ENCODE data around the gene LRRTM2.
"Not testable (repeated sequence)": the region's sequence is repeated elsewhere in the genome, so short reads cannot be mapped to it uniquely, and the experiment has no call there.

Gene LRRTM2

GRCh38 chr5:138874771-138875551, at the start of gene LRRTM2:
Gene LRRTM2 (minus strand): TSS chr5:138875335. CDS start chr5:138874911, 424 bp downstream.
- Mint-ChIP-seq H3K9me3 (no peaks in the 10 kb centered on the region), H3K4me1 (no peaks in the 10 kb centered on the region), H3K36me3 (no peaks in the 10 kb centered on the region), H3K4me3 (no peak within 1 kb of the TSS), H3K27ac (no peak within 1 kb of the TSS), H3K27me3 (peaks cover 40% of the 10 kb centered on the region)
- CTCF ChIA-PET = no interaction called here
- no peak for DNase-seq

GRCh38 chr5:138922494-138922893, 47.4 kb upstream of the LRRTM2 start:
- CTCF ChIA-PET = no interaction called here
- no peak for DNase-seq
- Mint-ChIP-seq H3K27ac (no peak overlapping the region), H3K4me3 (no peak overlapping the region), H3K9me3 (no peaks in the 10 kb centered on the region), H3K4me1 (no peaks in the 10 kb centered on the region), H3K36me3 (no peaks in the 10 kb centered on the region), H3K27me3 (peaks cover 17% of the 10 kb centered on the region)

GRCh38 chr5:138921362-138921761, 46.2 kb upstream of the LRRTM2 start:
- H3K4me3 Mint-ChIP-seq, CTCF ChIA-PET, H3K4me1 Mint-ChIP-seq, DNase-seq, H3K27ac Mint-ChIP-seq, H3K9me3 Mint-ChIP-seq, H3K36me3 Mint-ChIP-seq: not testable (repeated sequence)
- peaks cover 17% of the 10 kb centered on the region for H3K27me3 Mint-ChIP-seq

GRCh38 chr5:138920181-138920580, 45.0 kb upstream of the LRRTM2 start:
- H3K4me3 Mint-ChIP-seq = no peak overlapping the region
- no peaks in the 10 kb centered on the region for H3K9me3 Mint-ChIP-seq
- no peak overlapping the region for H3K27ac Mint-ChIP-seq
- peaks cover 17% of the 10 kb centered on the region for H3K27me3 Mint-ChIP-seq
- H3K36me3 Mint-ChIP-seq = no peaks in the 10 kb centered on the region
- CTCF ChIA-PET = no interaction called here
- no peaks in the 10 kb centered on the region for H3K4me1 Mint-ChIP-seq
- no peak for DNase-seq

GRCh38 chr5:138918686-138919085, 43.6 kb upstream of the LRRTM2 start:
- H3K27ac Mint-ChIP-seq = no peak overlapping the region
- H3K4me3 Mint-ChIP-seq = no peak overlapping the region
- no peaks in the 10 kb centered on the region for H3K4me1 Mint-ChIP-seq
- H3K9me3 Mint-ChIP-seq = no peaks in the 10 kb centered on the region
- no peak for DNase-seq
- no peaks in the 10 kb centered on the region for H3K36me3 Mint-ChIP-seq
- CTCF ChIA-PET = no interaction called here
- H3K27me3 Mint-ChIP-seq = peaks cover 13% of the 10 kb centered on the region

- Mint-ChIP-seq H3K9me3 (no peaks in the 10 kb centered on the region), H3K36me3 (no peaks in the 10 kb centered on the region), H3K27me3 (peaks cover 11% of the 10 kb centered on the region), H3K4me1 (peaks cover 5% of the 10 kb centered on the region), H3K27ac (no peak overlapping the region), H3K4me3 (no peak overlapping the region)
- DNase-seq = no peak
- CTCF ChIA-PET = no interaction called here
These were observed 39.2 kb upstream of the LRRTM2 start for GRCh38 chr5:138914338-138914737.

- H3K9me3 Mint-ChIP-seq = no peaks in the 10 kb centered on the region
- CTCF ChIA-PET = no interaction called here
- H3K36me3 Mint-ChIP-seq = no peaks in the 10 kb centered on the region
- H3K27ac Mint-ChIP-seq = no peak overlapping the region
- H3K4me1 Mint-ChIP-seq = peaks cover 5% of the 10 kb centered on the region
- H3K27me3 Mint-ChIP-seq = peaks cover 12% of the 10 kb centered on the region
- no peak for DNase-seq
- H3K4me3 Mint-ChIP-seq = no peak overlapping the region
These were observed 38.6 kb upstream of the LRRTM2 start for GRCh38 chr5:138913773-138914172.

GRCh38 chr5:138912093-138912492, 37.0 kb upstream of the LRRTM2 start:
- H3K4me1 Mint-ChIP-seq = peaks cover 5% of the 10 kb centered on the region
- peaks cover 9% of the 10 kb centered on the region for H3K27me3 Mint-ChIP-seq
- H3K9me3 Mint-ChIP-seq = no peaks in the 10 kb centered on the region
- no peak overlapping the region for H3K27ac Mint-ChIP-seq
- DNase-seq = no peak
- no peak overlapping the region for H3K4me3 Mint-ChIP-seq
- CTCF ChIA-PET = no interaction called here
- no peaks in the 10 kb centered on the region for H3K36me3 Mint-ChIP-seq

GRCh38 chr5:138911441-138911840, 36.3 kb upstream of the LRRTM2 start:
- H3K36me3 Mint-ChIP-seq = no peaks in the 10 kb centered on the region
- no peak overlapping the region for H3K27ac Mint-ChIP-seq
- DNase-seq = no peak
- H3K27me3 Mint-ChIP-seq = peaks cover 9% of the 10 kb centered on the region
- CTCF ChIA-PET = no interaction called here
- H3K9me3 Mint-ChIP-seq = no peaks in the 10 kb centered on the region
- H3K4me1 Mint-ChIP-seq = peaks cover 5% of the 10 kb centered on the region
- no peak overlapping the region for H3K4me3 Mint-ChIP-seq

- Mint-ChIP-seq H3K9me3 (no peaks in the 10 kb centered on the region), H3K4me1 (peaks cover 5% of the 10 kb centered on the region), H3K27me3 (peaks cover 9% of the 10 kb centered on the region), H3K4me3 (no peak overlapping the region), H3K27ac (no peak overlapping the region), H3K36me3 (no peaks in the 10 kb centered on the region)
- no peak for DNase-seq
- CTCF ChIA-PET = no interaction called here
These were observed 35.5 kb upstream of the LRRTM2 start for GRCh38 chr5:138910546-138911185.

- Mint-ChIP-seq H3K27me3 (peaks cover 9% of the 10 kb centered on the region), H3K27ac (no peak overlapping the region), H3K9me3 (no peaks in the 10 kb centered on the region), H3K4me3 (no peak overlapping the region), H3K4me1 (peaks cover 5% of the 10 kb centered on the region), H3K36me3 (no peaks in the 10 kb centered on the region)
- no peak for DNase-seq
- CTCF ChIA-PET = no interaction called here
These were observed 34.6 kb upstream of the LRRTM2 start for GRCh38 chr5:138909734-138910133.

GRCh38 chr5:138905541-138905940, 30.4 kb upstream of the LRRTM2 start:
- Mint-ChIP-seq H3K36me3 (peaks cover 2% of the 10 kb centered on the region), H3K27me3 (peaks cover 11% of the 10 kb centered on the region), H3K9me3 (no peaks in the 10 kb centered on the region), H3K27ac (no peak overlapping the region), H3K4me1 (peaks cover 11% of the 10 kb centered on the region), H3K4me3 (no peak overlapping the region)
- no peak for DNase-seq
- CTCF ChIA-PET = no interaction called here

GRCh38 chr5:138903130-138903775, 28.1 kb upstream of the LRRTM2 start:
- DNase-seq = no peak
- peaks cover 12% of the 10 kb centered on the region for H3K27me3 Mint-ChIP-seq
- no peak overlapping the region for H3K4me3 Mint-ChIP-seq
- CTCF ChIA-PET = no interaction called here
- H3K36me3 Mint-ChIP-seq = peaks cover 2% of the 10 kb centered on the region
- no peaks in the 10 kb centered on the region for H3K9me3 Mint-ChIP-seq
- peaks cover 18% of the 10 kb centered on the region for H3K4me1 Mint-ChIP-seq
- no peak overlapping the region for H3K27ac Mint-ChIP-seq

GRCh38 chr5:138901716-138902115, 26.6 kb upstream of the LRRTM2 start:
- no peak overlapping the region for H3K4me3 Mint-ChIP-seq
- peaks cover 18% of the 10 kb centered on the region for H3K4me1 Mint-ChIP-seq
- no peaks in the 10 kb centered on the region for H3K9me3 Mint-ChIP-seq
- CTCF ChIA-PET = no interaction called here
- no peak overlapping the region for H3K27ac Mint-ChIP-seq
- DNase-seq = no peak
- peaks cover 12% of the 10 kb centered on the region for H3K27me3 Mint-ChIP-seq
- peaks cover 2% of the 10 kb centered on the region for H3K36me3 Mint-ChIP-seq
